Activated CD8-positive, alpha-beta T cell treated with anti-CD3 and anti-CD28 coated beads for 36 hours (primary cell): ENCODE data around the gene KREMEN2. TPM values are rescaled to one million over a fixed set of nuclear protein-coding genes. Genes with fewer than 3 reads are reported as not detected.

Source experiments
- ATAC-seq: fragments of 200-7000 bp; cut with Tn5 transposase; one replicate; pipeline ENCODE4 v1.10.0; 2021; ENCODE audit warnings: mild to moderate bottlenecking, moderate library complexity
- CTCF ChIA-PET: fragments of 350-600 bp; sonication (Branson Sonifier 250); formaldehyde crosslinking; loops from one replicate; lab custom pipeline; 2021; ENCODE audit warnings: antibody characterized with exemption; lab: Charles Lee
- POLR2A ChIA-PET: fragments of 350-600 bp; sonication (Branson Sonifier 250); formaldehyde crosslinking; loops from one replicate; lab custom pipeline; 2021; ENCODE audit warnings: antibody characterized with exemption; lab: Charles Lee
- DNase-seq: peaks from one replicate; pipeline ENCODE4 v3.0.0-alpha.2; 2020
- H3K27ac Mint-ChIP-seq: one replicate; pipeline ENCODE4 v1.8.0; 2021; ENCODE audit warnings: mild to moderate bottlenecking, mixed read lengths
- H3K27me3 Mint-ChIP-seq: one replicate; pipeline ENCODE4 v1.8.0; 2021; ENCODE audit warnings: mixed read lengths
- H3K36me3 Mint-ChIP-seq: one replicate; pipeline ENCODE4 v1.8.0; 2021; ENCODE audit warnings: low read depth, mixed read lengths
- H3K4me1 Mint-ChIP-seq: one replicate; pipeline ENCODE4 v1.8.0; 2021; ENCODE audit warnings: low read depth, mixed read lengths
- H3K4me3 Mint-ChIP-seq: one replicate; pipeline ENCODE4 v1.8.0; 2021; ENCODE audit warnings: mild to moderate bottlenecking, moderate library complexity, mixed read lengths
- H3K9me3 Mint-ChIP-seq: one replicate; pipeline ENCODE4 v1.8.0; 2021; ENCODE audit warnings: mixed read lengths
- intact Hi-C: fragments of 100-400 bp; cut with micrococcal nuclease; formaldehyde crosslinking; loops from one replicate; pipeline ENCODE4 v1.10.0; 2022
- total RNA-seq, 2 experiments: library from RNA; stranded (reverse); gene quantifications; one replicate each; pipeline ENCODE4 v1.2.3, GENCODE V29; 2021
- TF ChIP-seq, protein P1 (sequence below): fragments of 200-600 bp; IDR thresholded peaks from one replicate; pipeline ENCODE4 v1.8.0; 2022; ENCODE audit warnings: antibody characterized with exemption, mild to moderate bottlenecking

The KREMEN2 gene
- total RNA-seq, 2 experiments from 2014 or later, result 0.22 TPM; not detected in 1

DNA sequence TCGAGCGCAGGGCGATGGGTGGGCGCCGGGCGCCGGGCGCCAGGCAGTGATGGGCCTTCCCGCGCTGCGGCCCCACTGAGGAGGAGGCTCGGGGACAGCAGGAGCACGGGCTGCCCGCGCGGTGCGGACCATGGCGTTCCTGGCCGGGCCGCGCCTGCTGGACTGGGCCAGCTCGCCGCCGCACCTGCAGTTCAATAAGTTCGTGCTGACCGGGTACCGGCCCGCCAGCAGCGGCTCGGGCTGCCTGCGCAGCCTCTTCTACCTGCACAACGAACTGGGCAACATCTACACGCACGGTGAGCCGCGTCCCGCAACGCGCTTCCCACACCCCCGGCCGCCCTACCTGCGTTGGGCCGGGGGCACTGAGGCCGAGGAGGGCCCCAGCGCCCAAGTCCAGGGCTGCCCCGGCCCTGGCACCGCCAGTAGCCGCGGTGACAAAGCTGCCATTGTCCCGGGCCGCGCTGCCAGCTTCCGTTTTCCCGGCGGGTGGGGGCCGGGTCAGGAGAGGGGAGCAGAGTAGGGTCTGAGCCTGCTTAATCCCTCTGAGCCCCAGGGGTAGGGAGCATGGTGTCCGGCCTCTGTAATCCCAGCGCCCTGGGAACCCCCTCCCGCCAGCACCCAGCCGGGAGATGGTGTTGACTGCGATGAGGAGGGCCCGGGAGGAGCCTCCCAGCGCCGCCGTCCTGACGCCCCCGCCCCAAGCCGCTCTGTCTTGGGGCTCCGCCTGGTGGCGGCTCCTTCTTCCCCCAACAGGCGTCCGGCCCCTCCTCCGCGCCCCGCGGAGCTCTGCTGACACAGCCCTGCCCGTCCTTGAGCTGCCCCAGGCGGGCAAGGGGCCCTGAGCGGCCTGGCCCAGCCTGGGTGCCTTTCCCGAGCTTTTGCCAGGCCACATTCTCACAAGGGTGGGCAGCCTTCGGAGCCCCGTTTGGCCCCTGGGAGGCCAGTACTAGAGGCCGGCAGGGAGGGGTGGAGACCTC is 5.8 kb downstream of the KREMEN2 start:
- H3K27me3 Mint-ChIP-seq, result peaks cover 19% of the 10 kb centered on the region
- TF ChIP-seq, protein P1, sequence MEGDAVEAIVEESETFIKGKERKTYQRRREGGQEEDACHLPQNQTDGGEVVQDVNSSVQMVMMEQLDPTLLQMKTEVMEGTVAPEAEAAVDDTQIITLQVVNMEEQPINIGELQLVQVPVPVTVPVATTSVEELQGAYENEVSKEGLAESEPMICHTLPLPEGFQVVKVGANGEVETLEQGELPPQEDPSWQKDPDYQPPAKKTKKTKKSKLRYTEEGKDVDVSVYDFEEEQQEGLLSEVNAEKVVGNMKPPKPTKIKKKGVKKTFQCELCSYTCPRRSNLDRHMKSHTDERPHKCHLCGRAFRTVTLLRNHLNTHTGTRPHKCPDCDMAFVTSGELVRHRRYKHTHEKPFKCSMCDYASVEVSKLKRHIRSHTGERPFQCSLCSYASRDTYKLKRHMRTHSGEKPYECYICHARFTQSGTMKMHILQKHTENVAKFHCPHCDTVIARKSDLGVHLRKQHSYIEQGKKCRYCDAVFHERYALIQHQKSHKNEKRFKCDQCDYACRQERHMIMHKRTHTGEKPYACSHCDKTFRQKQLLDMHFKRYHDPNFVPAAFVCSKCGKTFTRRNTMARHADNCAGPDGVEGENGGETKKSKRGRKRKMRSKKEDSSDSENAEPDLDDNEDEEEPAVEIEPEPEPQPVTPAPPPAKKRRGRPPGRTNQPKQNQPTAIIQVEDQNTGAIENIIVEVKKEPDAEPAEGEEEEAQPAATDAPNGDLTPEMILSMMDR, result peak; percentile 76
- intact Hi-C loops, result no loop called here
- peak; percentile 93 for DNase-seq
- no peaks in the 10 kb centered on the region for H3K9me3 Mint-ChIP-seq
- POLR2A ChIA-PET, result interaction anchor here (0.7 to 2.4 kb wide), 10 partner anchors 9 to 890 kb away, joined by 3 to 20 read pairs (median 4); partner anchors contain the start of genes PKMYT1 and TNFRSF12A
- ATAC-seq, result peak; percentile 79
- H3K4me1 Mint-ChIP-seq, result peaks cover 23% of the 10 kb centered on the region
- peak overlapping the region; percentile 79 for H3K4me3 Mint-ChIP-seq
- CTCF ChIA-PET, result interaction anchor here (0.6 to 1.7 kb wide), 13 partner anchors 8 to 125 kb away, joined by 3 to 14 read pairs (median 4); partner anchors contain the start of genes FLYWCH1, FLYWCH2 and PKMYT1
- no peak overlapping the region for H3K27ac Mint-ChIP-seq
- peaks cover 23% of the 10 kb centered on the region for H3K36me3 Mint-ChIP-seq

DNA sequence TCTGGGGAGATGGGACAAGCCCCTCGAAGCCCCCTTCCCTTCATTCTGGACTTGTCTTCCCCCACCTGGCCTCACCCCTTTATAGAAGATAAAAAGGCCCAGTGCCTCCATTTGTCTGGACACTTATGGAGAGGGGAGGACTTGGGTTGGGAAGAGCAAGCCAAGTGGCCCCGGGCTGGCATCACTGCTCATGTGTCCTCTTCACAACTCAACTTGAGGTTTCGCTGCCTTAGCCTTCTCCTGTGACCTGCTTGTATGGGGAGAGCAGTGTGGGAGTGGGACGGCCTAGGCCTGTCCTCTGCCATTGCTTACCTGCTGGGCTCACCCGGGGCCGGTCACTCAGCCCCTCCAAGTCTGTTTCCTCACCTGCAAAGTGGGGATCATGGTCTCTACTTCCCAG is 6.5 kb downstream of the KREMEN2 start:
- H3K36me3 Mint-ChIP-seq, result peaks cover 24% of the 10 kb centered on the region
- peak overlapping the region; percentile 79 for H3K4me3 Mint-ChIP-seq
- intact Hi-C loops, result no loop called here
- ChIA-PET CTCF (interaction anchor here (0.6 to 1.7 kb wide), 12 partner anchors 8 to 126 kb away, joined by 3 to 14 read pairs (median 4); partner anchors contain the start of genes FLYWCH1, FLYWCH2 and PKMYT1), POLR2A (interaction anchor here (0.7 to 2.4 kb wide), 7 partner anchors 9 to 891 kb away, joined by 3 to 20 read pairs (median 6); partner anchors contain the start of genes PKMYT1 and TNFRSF12A)
- TF ChIP-seq, protein P1, result no peak
- no peak for DNase-seq
- no peaks in the 10 kb centered on the region for H3K9me3 Mint-ChIP-seq
- H3K27ac Mint-ChIP-seq, result no peak overlapping the region
- H3K27me3 Mint-ChIP-seq, result peaks cover 15% of the 10 kb centered on the region
- H3K4me1 Mint-ChIP-seq, result peaks cover 19% of the 10 kb centered on the region
- no peak for ATAC-seq

DNA sequence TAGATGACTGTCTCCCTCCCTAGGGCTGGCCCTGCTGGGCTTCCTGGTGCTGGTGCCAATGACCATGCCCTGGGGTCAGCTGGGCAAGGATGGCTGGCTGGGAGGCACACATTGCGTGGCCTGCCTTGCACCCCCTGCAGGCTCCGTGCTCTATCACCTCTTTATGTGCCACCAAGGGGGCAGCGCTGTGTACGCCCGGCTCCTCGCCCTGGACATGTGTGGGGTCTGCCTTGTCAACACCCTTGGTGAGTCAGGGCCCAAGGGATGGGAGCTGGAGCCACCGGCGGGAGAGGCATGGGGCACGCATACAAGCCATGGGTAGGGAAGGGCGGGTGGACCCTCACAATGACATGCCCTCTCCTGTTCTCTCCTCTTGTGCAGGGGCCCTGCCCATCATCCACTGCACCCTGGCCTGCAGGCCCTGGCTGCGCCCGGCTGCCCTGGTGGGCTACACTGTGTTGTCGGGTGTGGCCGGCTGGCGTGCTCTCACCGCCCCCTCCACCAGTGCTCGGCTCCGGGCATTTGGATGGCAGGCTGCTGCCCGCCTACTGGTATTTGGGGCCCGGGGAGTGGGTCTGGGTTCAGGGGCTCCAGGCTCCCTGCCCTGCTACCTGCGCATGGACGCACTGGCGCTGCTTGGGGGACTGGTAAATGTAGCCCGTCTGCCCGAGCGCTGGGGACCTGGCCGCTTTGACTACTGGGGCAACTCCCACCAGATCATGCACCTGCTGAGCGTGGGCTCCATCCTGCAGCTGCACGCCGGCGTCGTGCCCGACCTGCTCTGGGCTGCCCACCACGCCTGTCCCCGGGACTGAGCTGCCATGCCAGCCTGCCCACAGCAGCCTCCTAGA is 7.3 kb downstream of the KREMEN2 start:
- Mint-ChIP-seq H3K27ac (no peak overlapping the region), H3K4me3 (peak overlapping the region; percentile 79), H3K9me3 (no peaks in the 10 kb centered on the region), H3K36me3 (peaks cover 32% of the 10 kb centered on the region), H3K4me1 (peaks cover 16% of the 10 kb centered on the region), H3K27me3 (peaks cover 8% of the 10 kb centered on the region)
- TF ChIP-seq, protein P1, result no peak
- DNase-seq (no peak), ATAC-seq (no peak)
- POLR2A ChIA-PET, result interaction anchor here (1.1 to 2.2 kb wide), 4 partner anchors 9 to 107 kb away, joined by 3 to 16 read pairs (median 4); partner anchors contain the start of gene PKMYT1
- intact Hi-C loops, result no loop called here
- CTCF ChIA-PET, result interaction anchor here (1.2 to 2.1 kb wide), 2 partner anchors 10 to 56 kb away, joined by 3 to 6 read pairs; no protein-coding TSS in a partner anchor

DNA sequence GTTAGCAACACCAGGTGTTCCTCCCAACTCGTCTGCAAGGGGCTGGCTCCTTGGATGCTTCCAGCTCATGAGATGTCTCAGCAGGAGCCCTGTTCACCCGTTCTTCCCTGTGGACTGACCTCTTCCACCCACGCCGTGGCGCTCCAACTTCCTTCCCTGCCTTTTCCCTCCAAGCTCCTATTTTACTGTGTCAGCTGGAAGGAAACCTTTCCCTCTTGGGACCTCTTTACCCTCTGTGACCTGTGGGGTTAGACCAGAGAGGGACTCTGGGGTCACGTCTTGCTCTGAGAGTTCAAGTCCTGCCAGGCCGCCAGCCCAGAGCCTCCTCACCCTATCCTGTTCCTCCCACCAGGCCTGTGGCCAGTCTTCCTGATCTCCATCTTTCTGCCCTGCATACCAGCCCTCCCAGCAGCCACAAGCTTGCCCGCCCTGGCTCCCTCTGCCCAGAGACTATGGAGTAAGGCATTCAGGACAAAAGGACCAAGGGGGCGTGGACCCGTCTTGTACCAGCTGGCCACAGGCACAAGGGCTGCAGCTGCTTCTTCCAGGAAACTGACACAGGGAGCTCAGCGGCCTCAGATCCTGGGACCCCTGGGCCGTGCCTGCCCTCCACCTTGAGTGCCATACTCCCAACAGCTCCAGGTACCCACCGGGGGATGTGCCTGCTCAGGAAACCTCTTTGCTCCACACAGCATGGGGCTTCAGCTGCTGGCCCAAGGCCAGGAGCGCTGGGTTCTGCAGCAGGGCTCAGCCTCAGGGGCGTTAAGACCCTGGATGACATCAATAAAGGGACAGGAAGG is 8.1 kb downstream of the KREMEN2 start:
- ATAC-seq, result no peak
- ChIA-PET CTCF (interaction anchor here (0.8 to 2.1 kb wide), 4 partner anchors 9 to 55 kb away, joined by 3 to 6 read pairs (median 4); partner anchors contain the start of gene KREMEN2), POLR2A (interaction anchor here (1.1 to 2.2 kb wide), 4 partner anchors 8 to 106 kb away, joined by 3 to 16 read pairs (median 4); partner anchors contain the start of gene PKMYT1)
- H3K27ac Mint-ChIP-seq, result no peak overlapping the region
- no peak overlapping the region for H3K4me3 Mint-ChIP-seq
- peaks cover 16% of the 10 kb centered on the region for H3K4me1 Mint-ChIP-seq
- peaks cover 40% of the 10 kb centered on the region for H3K36me3 Mint-ChIP-seq
- no peaks in the 10 kb centered on the region for H3K9me3 Mint-ChIP-seq
- peaks cover 8% of the 10 kb centered on the region for H3K27me3 Mint-ChIP-seq
- DNase-seq, result no peak
- intact Hi-C loops, result no loop called here
- TF ChIP-seq, protein P1, result no peak
